Natural killer cell (primary cell): ENCODE measurements around the gene SEC31A. TPM values are rescaled to one million over a fixed set of nuclear protein-coding genes. Genes with fewer than 3 reads are reported as not detected.

Experiments
- ATAC-seq, 3 donors: fragments of 150-1000 bp in 2 of 3; fragments of 200-7000 bp in 1 of 3; cut with Tn5 transposase; 1 replicate in 1 of 3; 2 replicates in 2 of 3; pipeline ENCODE4 v1.10.0; 2021; ENCODE audit warnings: mild to moderate bottlenecking in 2 of 3, moderate library complexity in 2 of 3
- DNase-seq, 2 donors: peaks; one replicate each; pipeline versions ENCODE4 v3.0.0 to v3.0.0-alpha.2; 2013 to 2021; ENCODE audit warnings: mixed read lengths in 1 of 2
- H3K27ac ChIP-seq: one replicate; pipeline ENCODE4 v1.5.1; 2013; ENCODE audit warnings: mild to moderate bottlenecking, low read length
- H3K27me3 ChIP-seq: one replicate; pipeline ENCODE4 v1.6.1; 2013; ENCODE audit warnings: low read length; ENCODE audit not compliant: control insufficient read depth, insufficient read depth
- H3K36me3 ChIP-seq: one replicate; pipeline ENCODE4 v1.6.1; 2013; ENCODE audit warnings: low read length; ENCODE audit not compliant: control insufficient read depth, insufficient read depth
- H3K4me1 ChIP-seq: one replicate; pipeline ENCODE4 v1.6.1; 2013; ENCODE audit warnings: low read length; ENCODE audit not compliant: control insufficient read depth, insufficient read depth
- H3K4me3 ChIP-seq: one replicate; pipeline ENCODE4 v1.5.1; 2013; ENCODE audit warnings: low read length
- H3K9me3 ChIP-seq: one replicate; pipeline ENCODE4 v1.6.1; 2013; ENCODE audit warnings: low read length; ENCODE audit not compliant: control insufficient read depth, insufficient read depth
- H3K27ac Mint-ChIP-seq, 2 donors: one replicate each; pipeline ENCODE4 v1.8.0; 2022; ENCODE audit warnings: mild to moderate bottlenecking in 2 of 2, mixed read lengths in 2 of 2, moderate library complexity in 1 of 2
- H3K27me3 Mint-ChIP-seq, 2 donors: one replicate each; pipeline ENCODE4 v1.8.0; 2022; ENCODE audit warnings: low read depth in 2 of 2, mixed read lengths in 2 of 2
- H3K36me3 Mint-ChIP-seq: one replicate; pipeline ENCODE4 v1.8.0; 2022; ENCODE audit warnings: mixed read lengths
- H3K4me1 Mint-ChIP-seq, 2 donors: one replicate each; pipeline ENCODE4 v1.8.0; 2022; ENCODE audit warnings: mixed read lengths in 2 of 2
- H3K4me3 Mint-ChIP-seq: one replicate; pipeline ENCODE4 v1.8.0; 2022; ENCODE audit warnings: mild to moderate bottlenecking, moderate library complexity, mixed read lengths
- H3K9me3 Mint-ChIP-seq, 2 donors: one replicate each; pipeline ENCODE4 v1.8.0; 2022; ENCODE audit warnings: mixed read lengths in 2 of 2
- CTCF ChIP-seq: fragments of 200-600 bp; IDR thresholded peaks from one replicate; pipeline ENCODE4 v1.8.0; 2022; ENCODE audit warnings: antibody characterized with exemption
- WGBS: methylation state at CpG from one replicate; pipeline ENCODE4 v1.1.7; 2013; ENCODE audit warnings: missing lambda C conversion rate; ENCODE audit not compliant: insufficient coverage; 5-methylcytosine and 5-hydroxymethylcytosine counted together
- intact Hi-C: fragments of 100-400 bp; cut with micrococcal nuclease; formaldehyde crosslinking; loops from one replicate; pipeline ENCODE4 v1.14.2; 2022
- total RNA-seq, 4 donors: library from RNA; stranded (reverse); fragments of 120-200 nt in 1 of 4; gene quantifications; one replicate each; pipeline versions ENCODE4 v1.2.3 to v1.2.4, GENCODE V29; 2013 to 2022

Gene SEC31A
- total RNA-seq, 3 donors from 2014 or later (not counting 1 experiment from before 2014, with no cell fraction given), result 176 to 183 (median 177) TPM

- H3K4me1 ChIP-seq, result peaks cover 10% of the 10 kb centered on the region
- no peak for TF ChIP-seq CTCF
- H3K4me3 ChIP-seq, result no peak overlapping the region
- no peak for DNase-seq
- peaks cover 6% of the 10 kb centered on the region for H3K27me3 ChIP-seq
- H3K9me3 Mint-ChIP-seq, result no peaks in the 10 kb centered on the region
- 90% methylated on average over 4 of the region's 4 CpGs for WGBS
- H3K27ac ChIP-seq, result no peak overlapping the region
- ATAC-seq, result no peak
- H3K4me1 Mint-ChIP-seq, result peaks cover 8 to 9% of the 10 kb centered on the region in 2 donors
- H3K27me3 Mint-ChIP-seq, result peaks cover 9 to 20% of the 10 kb centered on the region in 2 donors
- H3K4me3 Mint-ChIP-seq, result no peak overlapping the region
- no peaks in the 10 kb centered on the region for H3K36me3 ChIP-seq
- no peaks in the 10 kb centered on the region for H3K9me3 ChIP-seq
- intact Hi-C loops, result no loop called here
- no peak overlapping the region for H3K27ac Mint-ChIP-seq
- H3K36me3 Mint-ChIP-seq, result no peaks in the 10 kb centered on the region
These were observed 87.2 kb downstream of the SEC31A start for GRCh38 chr4:82803746-82804145.

GRCh38 chr4:82802911-82803310 is 88.0 kb downstream of the SEC31A start:
- Mint-ChIP-seq H3K9me3 (no peaks in the 10 kb centered on the region), H3K36me3 (no peaks in the 10 kb centered on the region), H3K4me1 (peaks cover 8 to 9% of the 10 kb centered on the region in 2 donors), H3K27ac (no peak overlapping the region), H3K27me3 (peaks cover 8 to 20% of the 10 kb centered on the region in 2 donors), H3K4me3 (no peak overlapping the region)
- intact Hi-C loops, result no loop called here
- TF ChIP-seq CTCF, result no peak
- peaks cover 11% of the 10 kb centered on the region for H3K4me1 ChIP-seq
- DNase-seq (no peak), ATAC-seq (no peak)
- WGBS, result no CpG with 5 or more reads among the region's 2 CpGs
- no peak overlapping the region for H3K27ac ChIP-seq
- no peak overlapping the region for H3K4me3 ChIP-seq
- no peaks in the 10 kb centered on the region for H3K9me3 ChIP-seq
- no peaks in the 10 kb centered on the region for H3K36me3 ChIP-seq
- H3K27me3 ChIP-seq, result peaks cover 6% of the 10 kb centered on the region

GRCh38 chr4:82801910-82802521 is 88.9 kb downstream of the SEC31A start:
- Histone ChIP-seq H3K27ac (no peak overlapping the region), H3K36me3 (no peaks in the 10 kb centered on the region), H3K9me3 (no peaks in the 10 kb centered on the region), H3K27me3 (peaks cover 6% of the 10 kb centered on the region), H3K4me3 (no peak overlapping the region), H3K4me1 (peaks cover 20% of the 10 kb centered on the region)
- intact Hi-C loops, result no loop called here
- Mint-ChIP-seq H3K36me3 (no peaks in the 10 kb centered on the region), H3K27ac (no peak overlapping the region), H3K4me1 (peaks cover 14 to 17% of the 10 kb centered on the region in 2 donors), H3K4me3 (no peak overlapping the region), H3K27me3 (peaks cover 8 to 20% of the 10 kb centered on the region in 2 donors), H3K9me3 (no peaks in the 10 kb centered on the region)
- DNase-seq (no peak), ATAC-seq (no peak)
- TF ChIP-seq CTCF, result no peak
- 100% methylated on average over 2 of the region's 3 CpGs for WGBS
